ENCODE measurements around the gene CDH15. TPM values are rescaled to one million over a fixed set of nuclear protein-coding genes. Genes with fewer than 3 reads are reported as not detected.

Gene CDH15
- total and polyA plus RNA-seq, 2 of the 13 experiments (the other 11 are each of a cell fraction or from before 2014, with no cell fraction given) = 0.74 to 2.2 TPM

DNA sequence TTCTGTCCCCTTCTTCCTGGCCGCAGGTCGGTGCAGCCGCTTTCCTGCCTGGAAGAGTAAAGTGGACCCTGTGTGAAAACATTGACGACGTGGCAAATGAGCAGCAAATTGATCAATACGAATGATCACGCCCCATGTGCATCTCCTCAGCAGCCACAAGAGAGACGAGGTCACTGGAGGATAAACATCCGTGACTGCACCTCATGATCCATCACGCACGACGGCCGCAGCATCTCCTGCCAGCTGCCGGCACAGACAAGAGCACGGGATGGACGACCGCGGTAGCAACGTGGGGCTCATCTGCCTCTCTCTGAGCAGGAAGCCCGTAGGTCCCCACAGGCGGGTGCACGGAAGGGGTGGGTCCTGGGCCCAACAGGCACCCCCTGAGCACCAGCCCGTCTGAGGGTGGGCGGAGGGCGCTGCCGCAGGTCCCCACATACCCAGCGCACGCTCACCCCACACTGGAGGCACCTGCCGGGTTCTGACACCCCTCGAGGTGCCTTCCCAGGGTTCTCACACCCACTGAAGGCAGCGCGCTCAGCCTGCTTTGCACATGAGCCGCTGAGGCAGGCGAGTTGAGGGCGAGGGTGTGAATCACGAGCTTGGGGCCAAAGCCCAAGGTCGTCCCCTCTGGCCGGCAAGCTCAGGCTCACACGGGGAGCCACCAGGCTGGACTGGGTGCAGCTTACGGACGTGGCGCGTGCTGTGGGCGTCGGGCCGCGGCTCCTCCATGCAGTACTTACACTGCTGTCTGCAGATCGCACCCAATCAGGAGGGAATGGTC lies 12.3 kb upstream of the CDH15 start:
- CTCF ChIA-PET (ENCODE audit: low intra/inter-chr PET ratio, low total read pairs) = no interaction called here
- POLR2A ChIA-PET = interaction anchor here (1.3 kb wide), 1 partner anchor 58 kb away, joined by 5 read pairs; the partner anchor contains the start of gene ZNF778
- FAIRE-seq = no peak
- TF ChIP-seq FOXK1 (CRISPR knock-in tag; IDR thresholded peaks at IDR 0.05; ENCODE audit: borderline replicate concordance, low read depth) (no peak), FOSL2 (CRISPR knock-in tag; IDR thresholded peaks at IDR 0.05) (peak; percentile 88), ZNF615 (CRISPR knock-in tag; IDR thresholded peaks at IDR 0.05; ENCODE audit: borderline replicate concordance) (no peak), CBX1 (IDR thresholded peaks at IDR 0.05; ENCODE audit: low read depth) (no peak), IRF2 (CRISPR knock-in tag; IDR thresholded peaks at IDR 0.05) (peak; percentile 56; the same call in 1 of the 2 replicates), DMAP1 (CRISPR knock-in tag; IDR thresholded peaks at IDR 0.05) (peak; percentile 60; the same call in 1 of the 2 replicates), EHMT2 (IDR thresholded peaks at IDR 0.05; ENCODE audit: borderline replicate concordance, low read depth, low read length) (no peak), SPEN (CRISPR knock-in tag; IDR thresholded peaks at IDR 0.05; ENCODE audit: low read depth) (peak; percentile 91), ZNF530 (CRISPR knock-in tag; IDR thresholded peaks at IDR 0.05; ENCODE audit: low read depth) (no peak), ZFP62 (CRISPR knock-in tag; IDR thresholded peaks at IDR 0.05) (no peak)
- TF ChIP-seq, protein P1, sequence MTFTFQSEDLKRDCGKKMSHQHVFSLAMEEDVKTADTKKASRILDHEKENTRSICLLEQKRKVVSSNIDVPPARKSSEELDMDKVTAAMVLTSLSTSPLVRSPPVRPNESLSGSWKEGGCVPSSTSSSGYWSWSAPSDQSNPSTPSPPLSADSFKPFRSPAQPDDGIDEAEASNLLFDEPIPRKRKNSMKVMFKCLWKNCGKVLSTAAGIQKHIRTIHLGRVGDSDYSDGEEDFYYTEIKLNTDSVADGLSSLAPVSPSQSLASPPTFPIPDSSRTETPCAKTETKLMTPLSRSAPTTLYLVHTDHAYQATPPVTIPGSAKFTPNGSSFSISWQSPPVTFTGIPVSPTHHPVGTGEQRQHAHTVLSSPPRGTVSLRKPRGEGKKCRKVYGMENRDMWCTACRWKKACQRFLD (CRISPR knock-in tag; IDR thresholded peaks at IDR 0.05; ENCODE audit: borderline replicate concordance) = peak; percentile 73; the same call in 1 of the 2 replicates
- TF ChIP-seq, protein P2, sequence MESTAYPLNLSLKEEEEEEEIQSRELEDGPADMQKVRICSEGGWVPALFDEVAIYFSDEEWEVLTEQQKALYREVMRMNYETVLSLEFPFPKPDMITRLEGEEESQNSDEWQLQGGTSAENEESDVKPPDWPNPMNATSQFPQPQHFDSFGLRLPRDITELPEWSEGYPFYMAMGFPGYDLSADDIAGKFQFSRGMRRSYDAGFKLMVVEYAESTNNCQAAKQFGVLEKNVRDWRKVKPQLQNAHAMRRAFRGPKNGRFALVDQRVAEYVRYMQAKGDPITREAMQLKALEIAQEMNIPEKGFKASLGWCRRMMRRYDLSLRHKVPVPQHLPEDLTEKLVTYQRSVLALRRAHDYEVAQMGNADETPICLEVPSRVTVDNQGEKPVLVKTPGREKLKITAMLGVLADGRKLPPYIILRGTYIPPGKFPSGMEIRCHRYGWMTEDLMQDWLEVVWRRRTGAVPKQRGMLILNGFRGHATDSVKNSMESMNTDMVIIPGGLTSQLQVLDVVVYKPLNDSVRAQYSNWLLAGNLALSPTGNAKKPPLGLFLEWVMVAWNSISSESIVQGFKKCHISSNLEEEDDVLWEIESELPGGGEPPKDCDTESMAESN (CRISPR knock-in tag; conservative IDR thresholded peaks at IDR 0.05) = peak; percentile 98
- TF ChIP-seq, protein P3, sequence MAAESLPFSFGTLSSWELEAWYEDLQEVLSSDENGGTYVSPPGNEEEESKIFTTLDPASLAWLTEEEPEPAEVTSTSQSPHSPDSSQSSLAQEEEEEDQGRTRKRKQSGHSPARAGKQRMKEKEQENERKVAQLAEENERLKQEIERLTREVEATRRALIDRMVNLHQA (CRISPR knock-in tag; IDR thresholded peaks at IDR 0.05) = no peak
- TF ChIP-seq, protein P4, sequence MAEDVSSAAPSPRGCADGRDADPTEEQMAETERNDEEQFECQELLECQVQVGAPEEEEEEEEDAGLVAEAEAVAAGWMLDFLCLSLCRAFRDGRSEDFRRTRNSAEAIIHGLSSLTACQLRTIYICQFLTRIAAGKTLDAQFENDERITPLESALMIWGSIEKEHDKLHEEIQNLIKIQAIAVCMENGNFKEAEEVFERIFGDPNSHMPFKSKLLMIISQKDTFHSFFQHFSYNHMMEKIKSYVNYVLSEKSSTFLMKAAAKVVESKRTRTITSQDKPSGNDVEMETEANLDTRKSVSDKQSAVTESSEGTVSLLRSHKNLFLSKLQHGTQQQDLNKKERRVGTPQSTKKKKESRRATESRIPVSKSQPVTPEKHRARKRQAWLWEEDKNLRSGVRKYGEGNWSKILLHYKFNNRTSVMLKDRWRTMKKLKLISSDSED (CRISPR knock-in tag; IDR thresholded peaks at IDR 0.05) = 0 out of 2 replicates have a peak, but pooled peaks have one; percentile 79
- TF ChIP-seq, protein P5, sequence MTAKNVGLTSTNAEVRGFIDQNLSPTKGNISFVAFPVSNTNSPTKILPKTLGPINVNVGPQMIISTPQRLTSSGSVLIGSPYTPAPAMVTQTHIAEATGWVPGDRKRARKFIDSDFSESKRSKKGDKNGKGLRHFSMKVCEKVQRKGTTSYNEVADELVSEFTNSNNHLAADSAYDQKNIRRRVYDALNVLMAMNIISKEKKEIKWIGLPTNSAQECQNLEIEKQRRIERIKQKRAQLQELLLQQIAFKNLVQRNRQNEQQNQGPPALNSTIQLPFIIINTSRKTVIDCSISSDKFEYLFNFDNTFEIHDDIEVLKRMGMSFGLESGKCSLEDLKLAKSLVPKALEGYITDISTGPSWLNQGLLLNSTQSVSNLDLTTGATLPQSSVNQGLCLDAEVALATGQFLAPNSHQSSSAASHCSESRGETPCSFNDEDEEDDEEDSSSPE (CRISPR knock-in tag; IDR thresholded peaks at IDR 0.05) = peak; percentile 91

More for the DNA sequence above, 12.3 kb upstream of the CDH15 start:
- Histone ChIP-seq H3K4me1 (ENCODE audit: insufficient read depth, low read length) (peaks cover 64% of the 10 kb centered on the region), H3K27ac (ENCODE audit: extremely low read length, insufficient read depth, low read length) (no peak overlapping the region), H3K79me2 (ENCODE audit: insufficient read depth, low read length) (no peaks in the 10 kb centered on the region), H3K9me3 (ENCODE audit: low read length) (no peaks in the 10 kb centered on the region), H3K9ac (ENCODE audit: insufficient read depth, low read depth, low read length) (no peak overlapping the region), H3K36me3 (replicated peaks in 1 of 2; ENCODE audit: control insufficient read depth in 1 of 2, insufficient read depth in 2 of 2, low read length in 2 of 2) (no peaks in the 10 kb centered on the region), H3K27me3 (ENCODE audit: control insufficient read depth in 1 of 2, insufficient read depth in 2 of 2, low read length in 2 of 2) (peaks cover 24 to 70% of the 10 kb centered on the region in 2 experiments), H4K20me1 (ENCODE audit: insufficient read depth, low read length) (no peaks in the 10 kb centered on the region; the same call in 1 of the 2 replicates), H2AFZ (ENCODE audit: low read length) (no peak overlapping the region), H3K4me2 (ENCODE audit: low read depth, low read length) (peak overlapping the region; percentile 26; the same call in 1 of the 2 replicates), H3K4me3 (replicated peaks in 1 of 3; ENCODE audit: insufficient read depth in 1 of 3, low read depth in 2 of 3, low read length in 3 of 3) (peak overlapping the region in 1 of 3 experiments; percentile 11; a peak in 1 of 6 replicates)
- in situ Hi-C loops (cut with HindIII; ENCODE audit: extremely low pct_ligation_motif_present, low pct_unique_long_range_greater_than_20kb) = no loop called here
- WGBS (ENCODE audit: low lambda C conversion rate) = 17% methylated on average over 24 of the region's 48 CpGs
- intact Hi-C loops (cut with micrococcal nuclease; ENCODE audit: unreplicated experiment) = no loop called here
- BruUV-seq (replicated peaks) = no TSS peak
- DNase-seq (ENCODE audit: low spot score) = peak; percentile 57
- ATAC-seq = peak; percentile 61
